Measurements from ENCODE around the gene CNTNAP2.

- TF ChIP-seq CTCF (IDR thresholded peaks at IDR 0.05; ENCODE audit: borderline replicate concordance, extremely low read depth, low read length, poor library complexity, severe bottlenecking) (no peak), EZH2 (IDR thresholded peaks at IDR 0.05; ENCODE audit: borderline replicate concordance, low read depth, low read length, severe bottlenecking) (no peak)
These were observed 582.5 kb downstream of the CNTNAP2 start for GRCh38 chr7:146698995-146699610.
